HG02943 (cell line): ENCODE results near the gene NAV2.

Source experiments
- ATAC-seq: cut with Tn5 transposase; IDR thresholded peaks from one replicate; pipeline ENCODE4 v1.9.1; 2021; ENCODE audit warnings: mild to moderate bottlenecking, low read depth, moderate library complexity; ENCODE audit not compliant: unreplicated experiment

Gene NAV2

GRCh38 chr11:19822531-19822930 lies 109.9 kb downstream of the NAV2 start:
- ATAC-seq: no peak

GRCh38 chr11:19826606-19827005 lies 114.0 kb downstream of the NAV2 start:
- no peak for ATAC-seq

GRCh38 chr11:19827399-19828135 lies 114.9 kb downstream of the NAV2 start:
- no peak for ATAC-seq

- no peak for ATAC-seq
Observed at GRCh38 chr11:19828382-19829108, 115.9 kb downstream of the NAV2 start.

- ATAC-seq: no peak
Observed at GRCh38 chr11:19829109-19829837, 116.6 kb downstream of the NAV2 start.

- ATAC-seq: no peak
Observed at GRCh38 chr11:19832086-19832750, 119.6 kb downstream of the NAV2 start.

GRCh38 chr11:19832901-19833300 lies 120.3 kb downstream of the NAV2 start:
- ATAC-seq: no peak

- ATAC-seq: no peak
Observed at GRCh38 chr11:19834771-19835170, 122.1 kb downstream of the NAV2 start.

- ATAC-seq: no peak
Observed at GRCh38 chr11:19836666-19837065, 124.0 kb downstream of the NAV2 start.

GRCh38 chr11:19838994-19839768 lies 126.5 kb downstream of the NAV2 start:
- no peak for ATAC-seq

GRCh38 chr11:19840961-19841360 lies 128.3 kb downstream of the NAV2 start:
- ATAC-seq: no peak

- no peak for ATAC-seq
Observed at GRCh38 chr11:19842505-19842904, 129.9 kb downstream of the NAV2 start.

- no peak for ATAC-seq
Observed at GRCh38 chr11:19843079-19843478, 130.4 kb downstream of the NAV2 start.

- no peak for ATAC-seq
Observed at GRCh38 chr11:19844012-19844411, 131.4 kb downstream of the NAV2 start.

- ATAC-seq: no peak
Observed at GRCh38 chr11:19844806-19845205, 132.2 kb downstream of the NAV2 start.

- no peak for ATAC-seq
Observed at GRCh38 chr11:19845626-19846025, 133.0 kb downstream of the NAV2 start.

- ATAC-seq: no peak
Observed at GRCh38 chr11:19846654-19847305, 134.1 kb downstream of the NAV2 start.

GRCh38 chr11:19848219-19848618 lies 135.6 kb downstream of the NAV2 start:
- ATAC-seq: no peak

GRCh38 chr11:19849107-19849789 lies 136.6 kb downstream of the NAV2 start:
- no peak for ATAC-seq
